Adipocyte (in vitro differentiated cells): ENCODE results near the gene SFSWAP.
"Not testable (repeated sequence)": the region's sequence is repeated elsewhere in the genome, so short reads cannot be mapped to it uniquely, and the experiment has no call there.

ENCODE experiments used
- DNase-seq: peaks from one replicate; pipeline ENCODE4 v3.0.0-alpha.2; 2015; ENCODE audit warnings: low read depth
- H3K27me3 ChIP-seq: replicated peaks from 2 replicates; pipeline ENCODE4 v1.7.0; 2013; ENCODE audit warnings: mild to moderate bottlenecking, low read length, moderate library complexity; ENCODE audit not compliant: control insufficient read depth, insufficient read depth
- H3K36me3 ChIP-seq: 2 replicates; pipeline ENCODE4 v1.7.0; 2013; ENCODE audit warnings: low read length, mild to moderate bottlenecking, moderate library complexity; ENCODE audit not compliant: control insufficient read depth, insufficient read depth, severe bottlenecking
- H3K4me1 ChIP-seq: 2 replicates; pipeline ENCODE4 v1.7.0; 2013; ENCODE audit warnings: mild to moderate bottlenecking, low read length, moderate library complexity; ENCODE audit not compliant: control insufficient read depth, insufficient read depth
- H3K4me3 ChIP-seq: 2 replicates; pipeline ENCODE4 v1.7.0; 2013; ENCODE audit warnings: mild to moderate bottlenecking, low read length, moderate library complexity
- H3K9ac ChIP-seq: 2 replicates; pipeline ENCODE4 v1.7.0; 2013; ENCODE audit warnings: mild to moderate bottlenecking, low read length, moderate library complexity
- H3K9me3 ChIP-seq: 2 replicates; pipeline ENCODE4 v1.7.0; 2013; ENCODE audit warnings: mild to moderate bottlenecking, low read length, moderate library complexity; ENCODE audit not compliant: control insufficient read depth

Gene SFSWAP

DNA sequence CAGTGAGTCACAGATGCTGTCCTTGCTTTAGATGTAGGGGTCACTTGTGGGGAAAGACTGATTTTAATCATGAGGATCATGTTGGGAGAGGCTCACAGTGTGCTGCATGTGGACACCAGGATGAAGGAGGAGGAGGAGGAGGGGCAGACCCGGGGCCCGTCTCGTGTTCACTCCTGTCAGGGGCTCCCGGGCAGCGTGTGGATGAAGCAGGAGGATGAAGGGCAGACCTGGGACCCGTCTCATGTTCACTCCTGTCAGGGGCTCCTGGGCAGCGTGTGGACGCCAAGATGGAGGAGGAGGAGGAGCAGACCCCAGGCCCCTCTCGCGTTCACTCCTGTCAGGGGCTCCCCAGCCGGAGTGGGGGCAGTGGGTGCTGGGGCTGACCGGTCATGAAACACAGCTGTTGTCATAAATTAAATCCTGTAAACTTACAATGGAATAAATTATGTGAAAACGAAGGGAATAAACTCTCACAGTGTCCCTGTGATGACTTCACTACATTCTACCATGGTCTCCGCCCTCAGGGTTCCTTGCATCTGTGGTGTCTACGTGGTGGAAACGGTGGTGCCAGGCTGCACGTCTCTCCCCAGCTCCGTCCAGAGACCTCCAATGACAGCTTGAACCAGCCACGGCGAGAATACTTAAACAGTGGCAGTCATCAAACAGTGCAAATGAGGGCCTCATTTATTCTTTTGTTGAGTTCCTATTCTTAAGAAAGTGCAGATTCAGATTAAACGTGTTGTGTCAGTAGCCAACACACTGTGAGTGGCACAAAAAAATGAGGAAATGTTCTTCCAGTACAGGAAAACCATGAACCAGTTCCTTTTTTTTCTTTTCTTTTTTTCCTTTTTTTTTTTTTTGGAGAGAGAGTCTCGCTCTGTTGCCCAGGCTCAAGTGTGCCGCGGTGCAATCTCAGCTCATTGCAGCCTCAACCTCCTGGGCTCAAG lies 37.7 kb upstream of the SFSWAP start:
- no peak for DNase-seq
- Histone ChIP-seq H3K9me3 (peaks cover 11% of the 10 kb centered on the region), H3K36me3 (no peaks in the 10 kb centered on the region), H3K4me3 (no peak overlapping the region), H3K9ac (no peak overlapping the region), H3K4me1 (no peaks in the 10 kb centered on the region), H3K27me3 (peaks cover 35% of the 10 kb centered on the region)

DNA sequence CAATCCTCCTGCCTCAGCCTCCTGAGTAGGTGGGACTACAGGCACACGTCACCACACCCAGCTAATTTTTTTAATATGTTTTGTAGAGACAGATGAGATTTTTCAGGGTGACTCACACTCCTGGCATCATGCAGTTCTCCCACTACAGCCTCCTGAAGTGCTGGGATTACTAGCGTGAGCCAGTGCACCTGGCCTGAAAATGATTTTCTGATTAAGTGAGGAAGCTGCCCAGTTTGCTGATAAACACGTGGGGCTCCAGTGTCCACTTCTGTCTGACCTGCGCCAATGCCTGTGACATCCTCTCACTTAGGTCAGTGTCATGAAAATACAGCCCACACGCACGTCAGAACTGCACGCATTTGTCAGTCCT lies 37.0 kb upstream of the SFSWAP start:
- no peak for DNase-seq
- Histone ChIP-seq H3K4me3 (no peak overlapping the region), H3K9ac (no peak overlapping the region)

DNA sequence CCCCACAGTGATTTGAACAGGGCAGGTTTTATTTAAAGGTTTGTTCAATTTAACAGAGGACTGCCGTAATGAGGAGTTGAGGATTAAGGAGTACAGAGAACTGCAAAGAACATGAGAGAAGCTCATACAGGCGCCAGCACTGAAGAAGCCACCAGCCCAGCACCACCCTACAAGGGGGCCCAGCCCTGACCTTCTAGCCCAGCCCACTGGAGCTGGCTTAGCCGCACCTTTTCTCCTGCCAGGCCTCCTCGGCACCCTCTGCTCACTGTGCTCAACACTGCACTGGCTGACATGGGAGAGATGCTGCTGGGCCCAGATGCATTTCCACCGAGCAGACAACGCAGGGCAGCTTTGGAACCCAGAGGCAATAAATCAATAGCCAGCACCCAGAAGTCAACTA lies 36.5 kb upstream of the SFSWAP start:
- DNase-seq: no peak
- Histone ChIP-seq H3K4me1 (no peaks in the 10 kb centered on the region), H3K9ac (no peak overlapping the region), H3K4me3 (no peak overlapping the region), H3K27me3 (peaks cover 29% of the 10 kb centered on the region), H3K9me3 (peaks cover 11% of the 10 kb centered on the region), H3K36me3 (no peaks in the 10 kb centered on the region)

More for the DNA sequence above, 37.0 kb upstream of the SFSWAP start:
- no peaks in the 10 kb centered on the region for H3K36me3 ChIP-seq
- peaks cover 11% of the 10 kb centered on the region for H3K9me3 ChIP-seq
- no peaks in the 10 kb centered on the region for H3K4me1 ChIP-seq
- peaks cover 34% of the 10 kb centered on the region for H3K27me3 ChIP-seq

DNA sequence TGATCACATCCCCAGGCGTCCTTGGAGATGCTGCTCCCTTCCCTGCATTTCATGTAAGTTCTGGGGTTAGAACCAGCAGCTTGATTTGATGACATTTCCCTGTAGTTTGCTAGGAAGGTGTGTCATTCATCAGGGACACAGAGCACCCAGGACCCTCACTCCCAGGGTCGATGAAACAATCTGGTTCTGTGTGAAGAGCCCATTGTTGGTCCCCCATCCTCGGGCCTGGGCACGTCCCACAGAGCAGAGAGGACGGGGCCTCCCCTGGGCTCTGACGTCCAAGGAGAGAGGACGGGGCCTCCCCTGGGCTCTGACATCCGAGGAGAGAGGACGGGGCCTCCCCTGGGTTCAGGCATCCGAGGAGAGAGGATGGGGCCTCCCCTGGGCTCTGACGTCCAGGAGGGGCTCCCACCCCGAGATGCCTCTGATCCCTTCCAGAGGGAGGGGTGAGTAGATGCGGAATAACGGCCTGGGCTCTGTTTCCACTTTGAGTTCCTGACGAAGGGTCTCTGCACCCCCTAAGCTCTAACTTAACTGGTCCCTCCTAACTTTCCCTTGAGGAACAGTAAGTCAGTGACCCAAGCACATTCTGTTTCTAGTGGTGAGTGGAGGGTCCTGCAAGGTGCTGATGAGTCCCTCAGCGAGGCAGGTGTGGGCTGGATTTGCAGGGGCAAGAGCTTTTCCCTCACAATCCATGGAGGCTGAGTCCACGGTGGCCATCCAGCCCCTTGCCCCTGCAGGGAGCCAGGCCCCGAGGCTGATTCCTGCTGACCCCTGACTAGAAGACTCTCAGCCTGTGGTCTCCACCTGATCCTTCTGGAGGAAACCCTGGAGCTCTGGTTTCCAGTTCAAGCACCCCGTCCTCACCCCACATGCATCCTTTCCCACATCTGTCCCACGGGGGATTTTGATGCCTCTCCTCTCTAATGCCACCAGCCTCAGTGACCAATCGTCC lies 35.5 kb upstream of the SFSWAP start:
- H3K4me3 ChIP-seq: no peak overlapping the region
- no peaks in the 10 kb centered on the region for H3K4me1 ChIP-seq
- no peak overlapping the region for H3K9ac ChIP-seq
- H3K27me3 ChIP-seq: peaks cover 27% of the 10 kb centered on the region
- DNase-seq: no peak
- H3K9me3 ChIP-seq: peaks cover 11% of the 10 kb centered on the region
- no peaks in the 10 kb centered on the region for H3K36me3 ChIP-seq

DNA sequence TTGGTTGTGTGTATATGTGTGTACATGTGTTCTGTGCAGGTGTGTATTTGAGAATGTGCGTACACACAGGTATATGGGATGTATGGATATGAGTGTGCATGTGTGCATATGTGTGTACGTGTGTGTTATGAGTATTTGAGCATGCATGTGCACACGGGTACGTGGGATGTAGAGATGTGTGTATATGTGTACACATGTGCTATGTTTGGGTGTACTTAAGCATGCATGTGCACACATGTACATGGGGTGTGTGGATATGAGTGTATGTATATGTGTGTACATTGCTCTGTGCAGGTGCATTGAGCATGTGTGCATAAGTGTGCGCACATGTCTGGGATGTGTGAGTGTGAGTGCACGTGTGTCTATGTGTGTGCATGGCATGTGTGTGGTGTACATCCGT lies 34.3 kb upstream of the SFSWAP start:
- peaks cover 11% of the 10 kb centered on the region for H3K9me3 ChIP-seq
- no peak for DNase-seq
- no peaks in the 10 kb centered on the region for H3K4me1 ChIP-seq
- H3K9ac ChIP-seq: no peak overlapping the region
- H3K36me3 ChIP-seq: no peaks in the 10 kb centered on the region
- peaks cover 22% of the 10 kb centered on the region for H3K27me3 ChIP-seq
- H3K4me3 ChIP-seq: no peak overlapping the region

DNA sequence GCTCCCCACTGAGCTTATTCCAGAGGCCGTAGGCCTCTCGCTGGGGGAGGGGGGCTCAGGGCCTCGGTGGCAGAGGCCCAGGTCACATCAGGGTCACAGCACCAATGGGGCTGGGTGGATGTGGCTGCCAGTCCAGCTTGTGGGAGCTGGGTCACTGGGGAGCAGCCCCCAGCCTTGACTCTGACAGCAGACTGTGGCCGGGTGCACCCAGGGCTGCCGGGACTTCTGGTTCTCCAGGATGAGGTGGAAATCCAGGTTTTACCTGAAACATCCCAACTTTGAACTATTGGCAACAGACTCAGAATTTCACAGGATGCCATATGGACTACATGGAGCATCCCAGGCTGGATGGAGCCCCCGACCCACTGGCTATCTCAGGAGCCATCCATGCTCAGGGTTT lies 33.8 kb upstream of the SFSWAP start:
- Histone ChIP-seq H3K27me3 (peaks cover 18% of the 10 kb centered on the region), H3K9me3 (peaks cover 11% of the 10 kb centered on the region)
- not testable (repeated sequence) for H3K9ac ChIP-seq, H3K4me1 ChIP-seq, DNase-seq, H3K36me3 ChIP-seq, H3K4me3 ChIP-seq

DNA sequence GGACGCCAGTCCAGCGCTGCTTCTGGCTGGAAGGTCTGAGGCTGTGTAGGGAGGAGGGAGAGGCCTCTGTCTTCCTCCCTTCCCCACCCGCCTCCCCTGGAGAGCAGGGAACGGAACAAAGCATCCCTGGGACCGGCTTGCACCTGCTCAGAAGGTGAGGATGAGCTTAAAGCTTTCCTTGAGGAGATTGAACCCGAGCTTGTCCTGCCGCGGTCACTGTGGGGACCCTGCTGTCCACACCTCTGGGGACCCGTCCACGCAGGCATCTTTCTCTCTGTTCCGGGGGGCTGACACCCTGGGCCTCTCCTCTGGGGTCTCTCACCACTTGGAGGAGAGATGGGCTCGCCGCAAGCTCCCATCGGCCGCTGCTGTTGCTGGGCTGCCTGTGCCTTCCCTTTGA lies 33.2 kb upstream of the SFSWAP start:
- H3K4me3 ChIP-seq: no peak overlapping the region
- DNase-seq: no peak

DNA sequence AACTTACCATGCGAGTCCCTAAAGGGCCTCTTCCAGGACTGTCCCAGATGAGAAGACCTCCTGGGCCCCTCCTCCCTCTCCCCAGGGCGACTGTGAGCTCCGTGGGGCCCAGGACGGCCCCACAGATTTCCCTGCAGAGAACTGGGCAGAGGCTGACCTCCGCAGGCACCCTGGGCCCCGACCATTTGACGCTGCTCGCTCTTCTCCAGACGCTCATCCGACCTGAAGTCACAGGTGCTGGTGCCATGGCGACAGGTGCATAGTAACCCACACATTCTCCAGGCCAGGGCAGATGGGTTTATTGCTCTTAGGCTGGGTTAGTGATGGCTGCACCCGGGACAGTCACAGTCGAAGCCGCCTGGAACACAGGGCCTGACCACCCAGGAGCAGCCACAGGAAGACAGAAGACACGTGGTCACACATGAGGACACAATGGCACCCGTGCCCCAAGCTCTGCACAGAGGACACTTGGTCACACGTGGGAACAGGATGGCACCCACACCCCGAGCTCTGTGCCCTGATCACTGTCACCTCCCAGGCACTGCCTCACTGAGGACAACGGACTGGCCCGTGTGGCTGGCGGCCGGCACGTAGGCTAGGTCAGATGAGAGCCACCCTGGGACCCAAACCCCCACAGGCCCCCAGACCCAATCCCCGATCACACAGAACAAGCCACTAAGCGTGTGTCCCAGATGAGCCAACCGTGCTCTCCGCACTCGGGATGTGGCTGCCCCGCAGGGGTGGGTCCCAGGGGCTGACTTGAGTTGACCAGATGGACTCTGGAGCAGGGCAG lies 32.3 kb upstream of the SFSWAP start:
- H3K4me3 ChIP-seq, H3K36me3 ChIP-seq, H3K4me1 ChIP-seq, H3K9ac ChIP-seq, DNase-seq: not testable (repeated sequence)
- peaks cover 16% of the 10 kb centered on the region for H3K27me3 ChIP-seq
- H3K9me3 ChIP-seq: peaks cover 11% of the 10 kb centered on the region

More for the DNA sequence above, 33.2 kb upstream of the SFSWAP start:
- peaks cover 11% of the 10 kb centered on the region for H3K9me3 ChIP-seq
- H3K9ac ChIP-seq: no peak overlapping the region
- no peaks in the 10 kb centered on the region for H3K36me3 ChIP-seq
- H3K4me1 ChIP-seq: no peaks in the 10 kb centered on the region
- peaks cover 11% of the 10 kb centered on the region for H3K27me3 ChIP-seq

DNA sequence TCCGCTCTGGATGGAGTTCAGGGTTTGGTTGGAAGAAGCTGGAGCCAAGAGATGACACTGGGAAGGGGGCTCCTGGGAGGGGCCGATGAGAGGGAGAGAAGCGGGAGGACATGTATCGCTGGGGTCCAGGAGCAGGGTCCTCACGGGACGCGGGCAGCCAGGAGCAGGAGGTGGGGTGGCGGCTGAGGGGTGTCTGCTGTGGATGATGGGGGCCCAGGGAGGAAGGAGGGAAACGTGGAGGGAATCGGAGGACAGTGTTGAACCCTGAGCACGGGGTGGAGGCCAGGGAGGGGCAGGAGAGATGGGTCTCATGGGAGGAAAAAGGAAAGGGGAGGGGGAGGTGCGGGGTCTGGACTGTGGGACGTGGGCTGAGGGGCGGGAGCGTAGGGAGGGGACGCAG lies 31.7 kb upstream of the SFSWAP start:
- not testable (repeated sequence) for H3K9me3 ChIP-seq, H3K4me3 ChIP-seq, DNase-seq, H3K9ac ChIP-seq, H3K4me1 ChIP-seq, H3K36me3 ChIP-seq
- H3K27me3 ChIP-seq: peaks cover 16% of the 10 kb centered on the region

DNA sequence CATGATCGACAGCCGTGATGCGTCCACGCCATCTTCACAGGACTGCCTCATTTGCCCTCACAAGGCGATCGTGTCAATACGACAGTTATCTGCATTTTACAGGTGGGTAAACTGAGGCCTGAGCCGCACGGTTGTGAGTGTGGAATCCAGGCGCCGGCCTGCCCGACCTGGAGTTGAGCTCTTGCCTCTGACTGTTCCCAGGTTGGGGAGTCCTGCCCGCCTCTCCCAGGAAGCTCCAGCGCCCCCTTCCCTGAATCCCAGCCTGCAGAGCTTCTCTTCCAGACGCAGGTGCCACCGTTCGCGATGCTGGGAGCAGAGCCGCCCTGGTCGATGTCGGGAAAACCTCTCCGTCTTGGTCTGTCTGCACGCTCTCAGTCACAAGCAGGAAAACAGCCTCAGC lies 31.1 kb upstream of the SFSWAP start:
- H3K9ac ChIP-seq, H3K9me3 ChIP-seq, H3K4me1 ChIP-seq, H3K4me3 ChIP-seq, H3K36me3 ChIP-seq, DNase-seq: not testable (repeated sequence)
- H3K27me3 ChIP-seq: peaks cover 18% of the 10 kb centered on the region
